ENCODE measurements around the gene OR6M1.

OR6M1 gene

DNA sequence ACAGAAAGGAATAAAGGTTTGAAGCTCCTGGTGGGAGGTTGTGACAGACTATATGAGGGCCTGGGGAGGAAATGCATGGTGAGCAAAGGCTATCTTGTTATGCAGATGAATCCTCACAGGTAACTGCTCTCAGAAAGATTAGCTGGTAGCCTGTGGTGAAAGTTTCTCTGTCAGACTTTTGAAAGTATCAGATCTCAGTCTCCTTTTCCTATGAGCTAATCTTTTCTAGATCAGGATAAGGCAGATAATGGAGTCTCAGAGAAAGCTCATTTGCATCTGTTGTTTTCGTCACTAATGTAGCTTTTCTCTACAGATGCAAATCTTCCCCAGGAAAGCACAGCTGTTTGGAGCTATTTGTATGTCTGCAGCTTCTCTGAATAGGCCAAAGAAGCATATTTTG, 30.9 kb downstream of the OR6M1 start:
- no peak for DNase-seq

- DNase-seq: no peak
Observed at GRCh38 chr11:123773959-123774358, 32.2 kb downstream of the OR6M1 start.

DNA sequence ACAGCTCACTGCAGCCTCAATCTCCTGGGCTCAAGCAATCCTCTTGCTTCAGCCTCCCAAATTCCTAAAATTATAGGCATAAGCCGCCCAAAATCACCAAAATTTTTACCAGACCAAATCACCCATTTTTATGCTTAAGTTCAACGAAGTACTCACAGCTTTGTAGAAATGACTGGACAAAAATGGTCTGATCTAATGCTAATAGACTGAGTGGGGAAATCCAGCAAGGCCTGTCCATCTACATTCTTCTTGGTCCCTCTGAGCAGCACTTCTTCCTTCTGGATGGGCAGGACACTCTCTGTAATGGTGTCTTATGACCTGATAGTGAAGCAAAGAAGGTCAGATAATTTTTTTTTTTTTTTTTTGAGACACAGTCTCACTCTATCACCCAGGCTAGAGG, 33.1 kb downstream of the OR6M1 start:
- DNase-seq: no peak

DNA sequence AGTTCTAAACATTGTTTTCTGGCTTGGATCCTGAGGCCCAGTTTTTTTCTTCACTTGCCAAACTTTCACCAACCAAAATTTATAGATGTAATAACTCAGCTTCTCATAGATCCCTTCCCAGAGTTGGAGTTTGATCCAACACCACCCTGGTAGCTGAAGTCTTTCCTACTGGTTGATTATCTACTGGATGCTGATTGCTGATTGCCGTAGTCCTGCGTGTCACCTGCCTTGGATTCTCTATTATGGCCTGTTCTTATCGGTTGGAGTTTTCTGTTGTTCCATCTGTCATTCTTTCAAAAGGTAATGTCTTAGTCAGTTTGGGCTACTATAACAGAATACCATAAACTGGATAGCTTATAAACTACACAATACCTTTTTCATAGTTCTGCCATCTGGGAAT, 34.5 kb downstream of the OR6M1 start:
- DNase-seq: no peak

DNA sequence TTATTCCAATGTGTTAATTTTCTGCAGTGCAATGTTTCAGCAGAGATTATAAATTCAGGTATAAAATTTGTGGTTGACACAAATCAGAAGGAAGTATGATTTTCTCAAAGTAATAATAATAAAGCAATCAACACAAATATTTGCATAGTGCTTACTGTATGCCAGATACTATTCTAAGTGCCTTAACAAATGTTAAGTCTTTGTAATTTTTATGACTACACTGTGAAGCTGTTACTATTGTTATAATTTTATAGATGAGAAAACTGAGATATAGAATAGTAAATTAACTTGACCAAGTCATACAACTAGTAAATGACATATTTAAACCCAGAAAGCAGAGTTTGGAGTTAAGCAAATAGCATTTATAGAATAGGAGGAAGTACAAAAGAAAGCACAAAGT, 35.4 kb downstream of the OR6M1 start:
- DNase-seq: no peak

- no peak for DNase-seq
Observed at GRCh38 chr11:123765601-123766000, 40.5 kb downstream of the OR6M1 start.

DNA sequence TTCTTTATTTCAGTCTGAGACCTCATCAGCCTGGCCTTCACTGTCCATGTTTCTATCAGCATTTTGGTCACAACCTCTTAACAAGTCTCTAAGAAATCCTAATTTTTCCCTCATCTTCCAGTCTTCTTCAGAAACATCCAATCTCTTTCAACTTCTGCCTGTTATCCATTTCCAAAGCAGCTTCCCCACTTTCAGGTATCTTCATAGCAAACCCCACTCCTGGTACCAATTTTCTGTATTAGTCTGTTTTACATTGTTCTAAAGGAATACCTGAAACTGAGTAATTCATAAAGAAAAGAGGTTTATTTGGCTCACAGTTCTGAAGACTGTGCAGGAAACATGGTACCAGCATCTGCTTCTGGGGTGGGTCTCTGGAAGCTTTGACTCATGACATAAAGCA, 43.7 kb downstream of the OR6M1 start:
- no peak for DNase-seq

- DNase-seq: no peak
Observed at GRCh38 chr11:123760894-123761293, 45.3 kb downstream of the OR6M1 start.

GRCh38 chr11:123757976-123758375, 48.2 kb downstream of the OR6M1 start:
- DNase-seq: no peak

DNA sequence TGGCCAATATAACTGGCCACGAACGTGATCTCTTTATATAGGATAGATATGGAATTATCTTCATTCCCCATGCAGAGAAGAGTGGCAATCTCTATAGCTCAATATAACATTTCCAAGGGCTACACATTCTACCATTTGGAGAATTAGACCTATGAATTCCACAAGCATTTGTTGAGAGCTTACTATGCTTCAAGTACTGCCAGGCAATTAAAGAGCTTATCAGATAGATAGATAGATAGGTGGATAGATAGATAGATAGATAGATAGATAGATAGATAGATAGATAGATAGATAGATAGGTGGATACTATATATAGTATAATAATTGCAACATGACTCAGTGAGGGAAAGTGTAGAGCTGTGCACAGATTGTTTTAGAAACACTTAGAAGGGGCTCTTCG, 50.3 kb downstream of the OR6M1 start:
- DNase-seq: no peak
